Ishikawa (cell line): Measurements from ENCODE around the gene MYL4.
A peak's percentile ranks its signal among the peaks of the same experiment; 100 is the strongest.

Source experiments
- CEBPB ChIP-seq: IDR thresholded peaks from 2 replicates; pipeline ENCODE4 v1.6.1; 2012
- CREB1 ChIP-seq: IDR thresholded peaks from 2 replicates; pipeline ENCODE4 v1.6.1; 2012; ENCODE audit warnings: low read depth
- EGR1 ChIP-seq: IDR thresholded peaks from 2 replicates; pipeline ENCODE4 v1.6.1; 2012
- EP300 ChIP-seq: IDR thresholded peaks from 2 replicates; pipeline ENCODE4 v1.6.1; 2012; ENCODE audit warnings: borderline replicate concordance
- FOXM1 ChIP-seq: IDR thresholded peaks from 2 replicates; pipeline ENCODE4 v1.6.1; 2012; ENCODE audit warnings: low read depth, borderline replicate concordance
- NFIC ChIP-seq: IDR thresholded peaks from 2 replicates; pipeline ENCODE4 v1.6.1; 2012
- RAD21 ChIP-seq: IDR thresholded peaks from 2 replicates; pipeline ENCODE4 v1.6.1; 2012; ENCODE audit warnings: low read depth
- TAF1 ChIP-seq: IDR thresholded peaks from 2 replicates; pipeline ENCODE4 v1.6.1; 2012; ENCODE audit warnings: low read depth, mild to moderate bottlenecking
- TCF12 ChIP-seq: IDR thresholded peaks from 2 replicates; pipeline ENCODE4 v1.6.1; 2012; ENCODE audit warnings: low read depth
- TEAD4 ChIP-seq: IDR thresholded peaks from 2 replicates; pipeline ENCODE4 v1.6.1; 2012
- YY1 ChIP-seq: IDR thresholded peaks from 2 replicates; pipeline ENCODE4 v1.6.1; 2012; ENCODE audit warnings: low read depth
- ZBTB7A ChIP-seq: IDR thresholded peaks from 2 replicates; pipeline ENCODE4 v1.6.1; 2012; ENCODE audit warnings: low read depth
- TF ChIP-seq, protein P1 (sequence below): IDR thresholded peaks from 2 replicates; pipeline ENCODE4 v1.6.1; 2012
- TF ChIP-seq, protein P2 (sequence below): IDR thresholded peaks from 2 replicates; pipeline ENCODE4 v1.6.1; 2012; ENCODE audit warnings: low read depth, mild to moderate bottlenecking
- TF ChIP-seq, protein P3 (sequence below): IDR thresholded peaks from 2 replicates; pipeline ENCODE4 v1.6.1; 2012

MYL4 gene

DNA sequence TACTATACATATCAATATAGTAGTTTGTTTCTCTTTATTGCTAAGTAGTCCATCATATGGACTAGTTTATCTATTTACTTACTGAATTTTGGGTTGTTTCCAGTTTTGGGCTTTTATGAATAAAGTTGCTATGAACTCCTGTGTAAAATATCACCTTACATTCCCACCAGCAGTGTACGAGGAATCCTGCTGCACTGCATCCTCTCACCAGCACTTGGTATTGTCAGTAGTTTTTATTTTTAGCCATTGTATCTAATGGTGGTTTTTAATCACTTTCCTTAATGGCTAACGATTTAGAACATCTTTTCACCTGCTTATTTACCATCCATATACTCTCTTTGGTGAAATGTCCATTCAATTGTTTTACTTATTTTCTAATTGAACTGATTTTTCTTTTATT is 44.0 kb upstream of the MYL4 start:
- TF ChIP-seq FOXM1 (no peak), EP300 (no peak)

DNA sequence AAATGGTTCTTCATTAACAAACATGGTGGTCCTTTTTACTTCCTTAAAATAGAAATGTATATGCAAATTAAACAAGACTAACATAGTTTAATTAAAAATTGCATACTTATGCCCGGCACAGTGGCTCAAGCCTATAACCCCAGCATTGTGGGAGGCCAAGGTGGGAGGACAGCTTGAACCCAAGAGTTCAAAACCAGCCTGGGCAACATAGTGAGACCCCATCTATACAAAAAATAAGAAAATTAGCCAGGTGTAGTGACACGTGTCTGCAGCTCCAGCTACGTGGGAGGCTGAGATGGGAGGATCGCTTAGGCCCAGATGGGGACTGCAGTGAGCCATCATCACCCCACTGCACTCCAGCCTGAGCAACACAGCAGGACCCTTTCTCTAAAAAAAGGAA is 38.4 kb upstream of the MYL4 start:
- TF ChIP-seq CEBPB (no peak), TAF1 (no peak), EP300 (no peak), FOXM1 (no peak), NFIC (no peak), YY1 (no peak), ZBTB7A (no peak), CREB1 (no peak), TEAD4 (no peak), TCF12 (no peak), EGR1 (no peak)
- TF ChIP-seq, protein P1, sequence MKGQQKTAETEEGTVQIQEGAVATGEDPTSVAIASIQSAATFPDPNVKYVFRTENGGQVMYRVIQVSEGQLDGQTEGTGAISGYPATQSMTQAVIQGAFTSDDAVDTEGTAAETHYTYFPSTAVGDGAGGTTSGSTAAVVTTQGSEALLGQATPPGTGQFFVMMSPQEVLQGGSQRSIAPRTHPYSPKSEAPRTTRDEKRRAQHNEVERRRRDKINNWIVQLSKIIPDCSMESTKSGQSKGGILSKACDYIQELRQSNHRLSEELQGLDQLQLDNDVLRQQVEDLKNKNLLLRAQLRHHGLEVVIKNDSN: no peak
- TF ChIP-seq, protein P2, sequence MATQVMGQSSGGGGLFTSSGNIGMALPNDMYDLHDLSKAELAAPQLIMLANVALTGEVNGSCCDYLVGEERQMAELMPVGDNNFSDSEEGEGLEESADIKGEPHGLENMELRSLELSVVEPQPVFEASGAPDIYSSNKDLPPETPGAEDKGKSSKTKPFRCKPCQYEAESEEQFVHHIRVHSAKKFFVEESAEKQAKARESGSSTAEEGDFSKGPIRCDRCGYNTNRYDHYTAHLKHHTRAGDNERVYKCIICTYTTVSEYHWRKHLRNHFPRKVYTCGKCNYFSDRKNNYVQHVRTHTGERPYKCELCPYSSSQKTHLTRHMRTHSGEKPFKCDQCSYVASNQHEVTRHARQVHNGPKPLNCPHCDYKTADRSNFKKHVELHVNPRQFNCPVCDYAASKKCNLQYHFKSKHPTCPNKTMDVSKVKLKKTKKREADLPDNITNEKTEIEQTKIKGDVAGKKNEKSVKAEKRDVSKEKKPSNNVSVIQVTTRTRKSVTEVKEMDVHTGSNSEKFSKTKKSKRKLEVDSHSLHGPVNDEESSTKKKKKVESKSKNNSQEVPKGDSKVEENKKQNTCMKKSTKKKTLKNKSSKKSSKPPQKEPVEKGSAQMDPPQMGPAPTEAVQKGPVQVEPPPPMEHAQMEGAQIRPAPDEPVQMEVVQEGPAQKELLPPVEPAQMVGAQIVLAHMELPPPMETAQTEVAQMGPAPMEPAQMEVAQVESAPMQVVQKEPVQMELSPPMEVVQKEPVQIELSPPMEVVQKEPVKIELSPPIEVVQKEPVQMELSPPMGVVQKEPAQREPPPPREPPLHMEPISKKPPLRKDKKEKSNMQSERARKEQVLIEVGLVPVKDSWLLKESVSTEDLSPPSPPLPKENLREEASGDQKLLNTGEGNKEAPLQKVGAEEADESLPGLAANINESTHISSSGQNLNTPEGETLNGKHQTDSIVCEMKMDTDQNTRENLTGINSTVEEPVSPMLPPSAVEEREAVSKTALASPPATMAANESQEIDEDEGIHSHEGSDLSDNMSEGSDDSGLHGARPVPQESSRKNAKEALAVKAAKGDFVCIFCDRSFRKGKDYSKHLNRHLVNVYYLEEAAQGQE: no peak
- TF ChIP-seq, protein P3, sequence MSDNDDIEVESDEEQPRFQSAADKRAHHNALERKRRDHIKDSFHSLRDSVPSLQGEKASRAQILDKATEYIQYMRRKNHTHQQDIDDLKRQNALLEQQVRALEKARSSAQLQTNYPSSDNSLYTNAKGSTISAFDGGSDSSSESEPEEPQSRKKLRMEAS: no peak

DNA sequence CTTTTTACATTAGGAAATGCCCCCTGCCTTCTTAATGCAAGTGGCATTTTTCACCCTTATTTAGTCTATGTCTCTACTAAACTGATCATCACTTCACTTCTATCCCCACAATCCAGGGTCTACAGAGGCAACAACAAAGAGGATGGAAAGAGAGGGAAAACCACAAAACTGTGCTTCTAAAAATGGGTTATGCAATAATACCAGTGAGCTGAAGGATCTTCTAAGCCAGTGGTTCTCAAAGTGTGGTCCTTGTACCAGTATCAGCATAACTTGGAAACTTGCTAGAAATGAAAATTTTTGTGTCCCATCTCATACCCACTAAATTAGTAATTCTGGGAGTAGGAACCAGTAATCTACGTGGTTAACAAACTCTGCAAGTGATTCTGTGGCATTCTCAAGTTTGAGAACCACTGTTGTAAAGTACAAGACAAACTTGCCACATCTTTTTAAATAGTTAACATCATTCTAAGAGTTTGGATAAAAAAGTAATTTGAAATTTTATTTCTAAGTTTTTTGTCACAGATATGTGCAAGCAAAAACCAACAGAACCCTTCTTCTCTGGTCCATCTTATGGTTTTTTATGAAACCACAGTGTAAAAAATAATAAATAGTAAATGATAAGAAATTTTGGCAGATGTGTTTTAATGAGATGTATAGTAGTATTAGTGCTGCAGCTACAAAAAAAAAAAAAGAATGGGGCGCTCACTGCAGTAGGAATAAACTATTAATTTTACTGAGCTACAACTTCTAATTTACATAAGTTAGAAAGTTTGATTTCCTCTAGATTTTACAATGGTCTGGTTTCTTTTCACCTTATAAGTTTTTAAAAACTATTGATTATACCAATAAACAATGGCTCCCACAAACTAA is 36.2 kb upstream of the MYL4 start:
- 0 out of 2 replicates have a peak, but pooled peaks have one; percentile 27 for TF ChIP-seq CEBPB
- no peak for TF ChIP-seq TEAD4

DNA sequence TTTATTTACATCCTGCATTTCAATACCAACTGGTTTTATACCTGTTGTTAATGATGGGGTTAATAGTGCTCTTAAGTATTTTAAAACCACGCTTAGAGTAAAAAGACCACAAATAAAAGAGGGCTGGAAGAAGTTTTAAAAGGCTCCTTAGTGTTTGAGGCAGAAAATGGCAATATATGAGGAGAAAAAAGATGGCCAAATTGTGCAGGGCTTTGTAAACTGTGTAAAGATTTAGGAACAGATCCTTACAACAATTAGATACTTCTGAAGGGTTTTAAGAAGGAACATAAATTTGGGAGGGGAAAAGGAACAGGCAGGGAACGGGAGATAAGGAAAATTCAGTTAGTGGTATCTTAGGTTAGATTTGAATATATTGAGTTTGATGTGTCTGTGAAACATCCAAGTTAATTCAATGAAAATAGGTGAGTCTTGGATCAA is 32.7 kb upstream of the MYL4 start:
- TF ChIP-seq YY1: no peak

DNA sequence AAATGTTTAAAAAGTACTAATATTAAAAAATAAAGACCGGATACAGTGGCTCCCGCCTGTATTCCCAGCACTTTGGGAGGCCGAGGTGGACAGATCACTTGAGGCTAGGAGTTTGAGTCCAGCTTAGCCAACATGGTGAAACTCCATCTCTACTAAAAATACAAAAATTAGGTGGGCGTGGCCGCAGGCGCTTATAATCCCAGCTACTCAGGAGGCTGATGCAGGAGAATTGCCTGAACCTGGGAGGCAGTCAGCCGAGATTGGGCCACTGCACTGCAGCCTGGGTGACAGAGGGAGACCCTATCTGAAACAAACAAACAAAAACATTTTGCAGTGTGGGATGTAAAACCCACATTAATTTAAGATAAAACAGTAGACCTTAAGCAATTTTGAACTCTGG is 31.9 kb upstream of the MYL4 start:
- TF ChIP-seq, protein P1: no peak
- TF ChIP-seq CREB1: no peak
- TF ChIP-seq EP300: no peak
- no peak for TF ChIP-seq CEBPB
- no peak for TF ChIP-seq FOXM1
- TF ChIP-seq TEAD4: no peak
- TF ChIP-seq RAD21: no peak

DNA sequence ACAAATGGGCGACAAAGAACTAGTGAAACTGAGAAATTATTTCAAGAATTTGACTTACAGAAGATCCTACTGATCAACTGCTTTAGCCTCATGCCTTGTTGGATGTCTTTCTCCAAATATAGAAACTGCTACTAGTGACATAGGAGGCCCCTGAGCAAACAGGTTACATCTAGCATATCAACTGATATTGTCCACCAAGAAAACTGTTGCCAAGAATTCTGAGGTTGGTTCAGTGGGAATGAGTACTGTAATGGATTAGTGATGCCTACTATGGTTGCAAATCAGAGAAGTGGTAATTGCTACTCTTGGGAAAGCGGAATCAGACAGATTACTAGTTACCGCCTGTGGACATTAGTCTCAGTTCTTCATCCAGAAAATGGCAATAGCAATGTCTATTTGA is 30.0 kb upstream of the MYL4 start:
- TF ChIP-seq TAF1 (no peak), TCF12 (no peak), CEBPB (no peak), ZBTB7A (no peak), NFIC (no peak), YY1 (no peak), CREB1 (no peak)
- TF ChIP-seq, protein P1: no peak
- TF ChIP-seq, protein P2: no peak

DNA sequence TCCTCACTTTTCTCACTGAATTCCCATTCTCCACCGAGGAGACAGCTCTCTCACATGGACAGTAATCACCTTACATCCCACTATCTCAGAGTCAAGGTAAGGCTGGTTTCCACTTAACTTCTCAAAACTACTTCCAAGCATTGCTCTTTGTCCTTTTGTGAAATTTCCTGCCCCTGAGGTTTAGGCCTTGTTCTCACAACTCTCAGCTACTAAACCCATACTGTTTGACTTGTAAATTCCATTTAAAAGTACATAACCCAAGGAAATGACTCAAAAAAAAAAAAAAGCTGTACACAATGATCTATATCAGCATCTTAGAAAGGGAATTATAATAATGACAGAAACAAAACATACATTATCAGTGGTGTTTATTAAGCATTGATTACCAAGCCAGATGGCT is 28.8 kb upstream of the MYL4 start:
- TF ChIP-seq CREB1 (no peak), CEBPB (no peak)
- TF ChIP-seq, protein P2: no peak
- TF ChIP-seq, protein P1: no peak
